ENCODE data around the gene CPLANE2.

DNA sequence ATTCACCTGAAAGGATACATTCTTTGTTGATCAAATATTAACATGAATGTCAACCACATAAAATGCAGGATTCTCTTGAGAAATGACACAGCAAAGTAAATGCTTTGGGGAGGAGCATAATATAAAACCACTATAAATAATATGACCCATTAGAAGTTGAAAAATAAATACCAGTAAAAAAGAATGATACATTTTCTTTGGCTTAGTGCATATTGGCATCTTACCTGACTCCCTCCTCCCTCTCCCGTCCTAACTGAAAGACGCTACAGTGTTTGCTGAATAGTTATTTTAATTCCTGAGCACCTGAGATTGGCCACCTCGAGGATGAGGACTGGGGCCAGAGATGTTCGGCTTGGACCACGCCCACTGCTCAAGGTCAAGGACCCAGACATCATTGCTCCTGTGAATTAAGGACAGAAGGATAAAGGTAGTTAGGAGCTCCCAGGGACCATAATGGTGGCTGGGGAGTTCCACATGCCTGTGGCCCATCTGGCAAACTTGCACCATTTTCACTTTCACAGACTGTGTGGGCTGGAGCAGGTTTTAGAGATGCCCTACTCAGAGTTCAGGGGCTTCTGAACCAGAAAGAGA, 16.4 kb upstream of the CPLANE2 start:
- TF ChIP-seq ZNF423 (CRISPR knock-in tag; IDR thresholded peaks at IDR 0.05) (no peak), ETV6 (CRISPR knock-in tag; IDR thresholded peaks at IDR 0.05) (no peak)
- TF ChIP-seq, protein P1, sequence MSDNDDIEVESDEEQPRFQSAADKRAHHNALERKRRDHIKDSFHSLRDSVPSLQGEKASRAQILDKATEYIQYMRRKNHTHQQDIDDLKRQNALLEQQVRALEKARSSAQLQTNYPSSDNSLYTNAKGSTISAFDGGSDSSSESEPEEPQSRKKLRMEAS (CRISPR knock-in tag; IDR thresholded peaks at IDR 0.05) = no peak
- TF ChIP-seq, protein P2, sequence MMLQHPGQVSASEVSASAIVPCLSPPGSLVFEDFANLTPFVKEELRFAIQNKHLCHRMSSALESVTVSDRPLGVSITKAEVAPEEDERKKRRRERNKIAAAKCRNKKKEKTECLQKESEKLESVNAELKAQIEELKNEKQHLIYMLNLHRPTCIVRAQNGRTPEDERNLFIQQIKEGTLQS (CRISPR knock-in tag; conservative IDR thresholded peaks at IDR 0.05) = no peak

All from WTC11 (cell line).